ENCODE measurements around the gene SFTA2. TPM values are rescaled to one million over a fixed set of nuclear protein-coding genes. Genes with fewer than 3 reads are reported as not detected.

Gene SFTA2
- polyA plus RNA-seq, 3 donors, result not detected

DNA sequence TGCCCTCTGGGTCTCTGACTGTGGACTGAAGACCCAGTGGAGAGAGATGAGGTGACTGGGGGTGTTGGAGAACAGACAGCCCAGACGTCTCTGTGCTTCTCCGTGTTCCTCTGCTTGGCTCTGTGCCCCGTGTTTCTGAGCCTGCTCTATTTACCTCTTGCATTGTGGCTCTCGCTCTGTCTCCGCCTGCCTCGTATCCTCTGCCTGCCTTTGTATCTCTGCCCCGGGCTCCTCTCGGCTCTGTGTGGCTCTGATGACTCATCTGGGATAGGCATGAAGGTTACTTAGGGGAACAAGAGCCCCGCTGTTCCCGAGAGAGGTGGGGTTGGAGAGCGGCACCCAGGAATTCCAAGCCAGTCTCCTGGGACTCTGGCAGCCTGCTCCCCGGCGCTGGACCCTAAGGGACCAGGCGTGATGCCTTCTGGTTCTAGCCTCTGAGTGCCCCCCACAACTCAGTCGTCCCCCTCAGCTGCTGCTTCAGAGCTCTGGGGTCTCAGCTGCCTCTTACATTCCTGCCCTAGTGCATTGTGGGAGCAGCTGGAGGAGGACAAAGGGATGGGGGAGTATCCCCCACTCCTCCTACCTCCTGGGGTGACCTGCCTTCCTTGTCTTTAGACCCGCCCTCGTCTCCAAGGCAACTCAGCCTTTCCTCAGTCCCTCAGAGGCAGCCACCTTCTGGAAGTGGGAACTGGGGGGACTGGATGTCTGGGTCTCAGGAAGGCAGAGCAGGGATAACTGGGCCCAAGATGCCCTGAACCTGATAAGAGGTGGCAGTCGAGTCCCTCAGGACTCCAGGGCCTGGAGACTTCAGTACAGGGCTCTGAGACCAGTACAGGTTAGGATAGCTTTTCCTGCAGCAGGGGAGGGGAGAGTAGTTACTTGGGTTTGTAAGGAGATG, 45.7 kb downstream of the SFTA2 start:
- peaks cover 4 to 49% of the 10 kb centered on the region in 2 donors for H3K27me3 ChIP-seq (ENCODE audit: control insufficient read depth in 2 of 2, insufficient read depth in 2 of 2, low read length in 2 of 2)
- H3K9me3 ChIP-seq (replicated peaks in 1 of 2; ENCODE audit: control insufficient read depth in 1 of 2, insufficient read depth in 1 of 2, low read length in 2 of 2), result no peaks in the 10 kb centered on the region
- Mint-ChIP-seq H3K27ac (no peak overlapping the region), H3K27me3 (ENCODE audit: low read depth in 3 of 3) (peaks cover 31 to 58% (median 34%) of the 10 kb centered on the region in 3 donors), H3K4me3 (peak overlapping the region in 1 of 2 donors; percentile 86), H3K4me1 (peaks cover 23% of the 10 kb centered on the region), H3K36me3 (peaks cover 0 to 5% of the 10 kb centered on the region in 2 donors), H3K9me3 (peaks cover 0 to 5% (median 0%) of the 10 kb centered on the region in 7 donors)
- no peak overlapping the region for H3K4me3 ChIP-seq (replicated peaks in 1 of 3; ENCODE audit: low read depth in 2 of 3, low read length in 3 of 3)
- peaks cover 9 to 11% of the 10 kb centered on the region in 2 donors for H3K4me1 ChIP-seq (ENCODE audit: control insufficient read depth in 1 of 2, insufficient read depth in 2 of 2, low read length in 2 of 2)
- H3K9ac ChIP-seq (ENCODE audit: insufficient read depth, low read length, poor library complexity, severe bottlenecking), result no peak overlapping the region
- TF ChIP-seq, protein P1, sequence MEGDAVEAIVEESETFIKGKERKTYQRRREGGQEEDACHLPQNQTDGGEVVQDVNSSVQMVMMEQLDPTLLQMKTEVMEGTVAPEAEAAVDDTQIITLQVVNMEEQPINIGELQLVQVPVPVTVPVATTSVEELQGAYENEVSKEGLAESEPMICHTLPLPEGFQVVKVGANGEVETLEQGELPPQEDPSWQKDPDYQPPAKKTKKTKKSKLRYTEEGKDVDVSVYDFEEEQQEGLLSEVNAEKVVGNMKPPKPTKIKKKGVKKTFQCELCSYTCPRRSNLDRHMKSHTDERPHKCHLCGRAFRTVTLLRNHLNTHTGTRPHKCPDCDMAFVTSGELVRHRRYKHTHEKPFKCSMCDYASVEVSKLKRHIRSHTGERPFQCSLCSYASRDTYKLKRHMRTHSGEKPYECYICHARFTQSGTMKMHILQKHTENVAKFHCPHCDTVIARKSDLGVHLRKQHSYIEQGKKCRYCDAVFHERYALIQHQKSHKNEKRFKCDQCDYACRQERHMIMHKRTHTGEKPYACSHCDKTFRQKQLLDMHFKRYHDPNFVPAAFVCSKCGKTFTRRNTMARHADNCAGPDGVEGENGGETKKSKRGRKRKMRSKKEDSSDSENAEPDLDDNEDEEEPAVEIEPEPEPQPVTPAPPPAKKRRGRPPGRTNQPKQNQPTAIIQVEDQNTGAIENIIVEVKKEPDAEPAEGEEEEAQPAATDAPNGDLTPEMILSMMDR (IDR thresholded peaks at IDR 0.05), result no peak
- no peak overlapping the region for H3K4me2 ChIP-seq (replicated peaks; ENCODE audit: extremely low read depth, low read length, poor library complexity, severe bottlenecking)
- no peak overlapping the region for H3K27ac ChIP-seq (ENCODE audit: low read depth in 1 of 2, low read length in 2 of 2)
- no peaks in the 10 kb centered on the region for H3K36me3 ChIP-seq (replicated peaks in 1 of 2; ENCODE audit: control insufficient read depth in 1 of 2, insufficient read depth in 2 of 2, low read length in 2 of 2)
- no peaks in the 10 kb centered on the region for H4K20me1 ChIP-seq (ENCODE audit: insufficient read depth, low read length)
- H3K79me2 ChIP-seq (ENCODE audit: insufficient read depth, low read length), result no peaks in the 10 kb centered on the region
- intact Hi-C loops (cut with micrococcal nuclease), result no loop called here
- no peak for DNase-seq
- 67% methylated on average over 9 of the region's 18 CpGs for WGBS (ENCODE audit: insufficient coverage)
- no peak overlapping the region for H2AFZ ChIP-seq (ENCODE audit: insufficient read depth, low read depth, low read length, poor library complexity, severe bottlenecking)

DNA sequence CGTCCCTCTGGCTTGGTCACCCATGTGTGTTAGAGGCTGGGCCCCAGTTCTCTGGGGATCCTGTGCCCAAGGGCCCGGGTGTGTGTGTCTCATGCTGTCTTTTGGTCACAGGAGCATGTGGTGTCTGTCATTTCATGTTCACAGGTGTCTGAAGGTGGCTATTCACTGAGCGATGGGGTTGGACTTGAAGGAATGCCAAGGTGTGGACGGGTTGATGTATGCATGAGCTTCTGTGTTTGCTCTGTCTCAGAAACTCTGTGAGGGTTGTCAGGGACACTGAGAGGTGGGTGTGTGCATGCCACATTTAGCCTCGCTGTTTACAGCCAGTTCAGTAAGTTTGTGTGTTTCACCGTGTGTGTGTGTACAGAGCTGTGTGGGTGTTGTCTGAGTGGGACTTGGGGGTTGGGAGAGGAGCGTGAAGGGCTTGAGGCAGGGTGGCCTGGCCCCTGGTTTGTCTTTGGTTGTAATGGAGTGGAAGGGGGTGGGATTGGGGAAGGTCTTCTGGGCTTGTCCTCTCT, 46.4 kb downstream of the SFTA2 start:
- no peak overlapping the region for H3K27ac ChIP-seq (ENCODE audit: low read depth in 1 of 2, low read length in 2 of 2)
- Mint-ChIP-seq H3K9me3 (peaks cover 0 to 5% (median 0%) of the 10 kb centered on the region in 7 donors), H3K4me1 (peaks cover 23% of the 10 kb centered on the region), H3K4me3 (peak overlapping the region; percentile 80 to 86), H3K27ac (no peak overlapping the region), H3K36me3 (peaks cover 0 to 5% of the 10 kb centered on the region in 2 donors), H3K27me3 (ENCODE audit: low read depth in 3 of 3) (peaks cover 34 to 63% (median 36%) of the 10 kb centered on the region in 3 donors)
- intact Hi-C loops (cut with micrococcal nuclease), result no loop called here
- no peak for DNase-seq
- H3K9ac ChIP-seq (ENCODE audit: insufficient read depth, low read length, poor library complexity, severe bottlenecking), result no peak overlapping the region
- no peak overlapping the region for H2AFZ ChIP-seq (ENCODE audit: insufficient read depth, low read depth, low read length, poor library complexity, severe bottlenecking)
- no peaks in the 10 kb centered on the region for H3K79me2 ChIP-seq (ENCODE audit: insufficient read depth, low read length)
- no peaks in the 10 kb centered on the region for H4K20me1 ChIP-seq (ENCODE audit: insufficient read depth, low read length)
- H3K4me3 ChIP-seq (replicated peaks in 1 of 3; ENCODE audit: low read depth in 2 of 3, low read length in 3 of 3), result no peak overlapping the region
- H3K4me2 ChIP-seq (replicated peaks; ENCODE audit: extremely low read depth, low read length, poor library complexity, severe bottlenecking), result peak overlapping the region; percentile 83
- TF ChIP-seq, protein P1 (IDR thresholded peaks at IDR 0.05), result no peak
- WGBS (ENCODE audit: insufficient coverage), result 81% methylated on average over 7 of the region's 7 CpGs
- no peaks in the 10 kb centered on the region for H3K36me3 ChIP-seq (replicated peaks in 1 of 2; ENCODE audit: control insufficient read depth in 1 of 2, insufficient read depth in 2 of 2, low read length in 2 of 2)
- H3K27me3 ChIP-seq (ENCODE audit: control insufficient read depth in 2 of 2, insufficient read depth in 2 of 2, low read length in 2 of 2), result peaks cover 4 to 55% of the 10 kb centered on the region in 2 donors
- H3K9me3 ChIP-seq (replicated peaks in 1 of 2; ENCODE audit: control insufficient read depth in 1 of 2, insufficient read depth in 1 of 2, low read length in 2 of 2), result no peaks in the 10 kb centered on the region
- H3K4me1 ChIP-seq (ENCODE audit: control insufficient read depth in 1 of 2, insufficient read depth in 2 of 2, low read length in 2 of 2), result peaks cover 9 to 11% of the 10 kb centered on the region in 2 donors
